HCT116 (cell line): ENCODE results near the gene ARHGAP10.

Experiments
- CBX3 ChIP-seq: IDR thresholded peaks from 2 replicates; pipeline ENCODE4 v1.6.1; 2012; ENCODE audit warnings: low read depth
- CTCF ChIP-seq, 3 experiments: fragments of 200-600 bp in 1 of 3; sonication (generic) in 1 of 3; IDR thresholded peaks in 2 of 3; conservative IDR thresholded peaks in 1 of 3; 2 replicates each; pipeline ENCODE4 v1.5.1; 2012 to 2017; ENCODE audit warnings: low read depth in 2 of 3, low read length in 2 of 3, antibody characterized with exemption in 1 of 3, borderline replicate concordance in 1 of 3, control low read depth in 1 of 3, mild to moderate bottlenecking in 1 of 3, mixed read lengths in 1 of 3, mixed run types in 1 of 3, moderate library complexity in 1 of 3; ENCODE audit not compliant: insufficient read depth in 1 of 3

DNA sequence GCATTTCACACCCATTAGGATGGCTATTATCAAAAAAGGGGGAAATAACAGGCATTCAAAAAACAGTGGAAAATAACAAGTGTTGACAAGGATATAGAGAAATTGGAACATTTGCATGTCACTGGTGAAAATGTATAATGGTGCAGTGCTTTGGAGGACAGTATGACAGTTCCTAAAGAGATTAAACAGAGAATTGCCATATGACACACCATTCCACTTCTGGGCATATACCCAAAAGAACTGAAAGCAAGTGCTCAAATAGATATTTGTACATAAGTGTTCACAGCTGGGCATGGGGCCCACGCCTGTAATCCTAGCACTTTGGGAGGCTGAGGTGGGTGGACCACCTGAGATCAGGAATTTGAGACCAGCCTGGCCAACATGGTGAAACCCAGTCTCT lies 362.3 kb downstream of the ARHGAP10 start:
- TF ChIP-seq CBX3 (no peak), CTCF (IDR thresholded peaks at IDR 0.05 in 2 of 3, conservative IDR thresholded peaks at IDR 0.05 in 1 of 3; ENCODE audit: borderline replicate concordance in 1 of 3, insufficient read depth in 1 of 3, low read depth in 2 of 3, low read length in 2 of 3) (no peak)
